Activated CD4-positive, alpha-beta T cell treated with anti-CD3 and anti-CD28 coated beads, Interleukin-2, amount 10 ng/mL, durations not matched to agents 24 days and 14 days (primary cell): Measurements from ENCODE around the gene PCYT1A. TPM values are rescaled to one million over a fixed set of nuclear protein-coding genes. Genes with fewer than 3 reads are reported as not detected.
A peak's percentile ranks its signal among the peaks of the same experiment; 100 is the strongest.
"Not testable (repeated sequence)": the region's sequence is repeated elsewhere in the genome, so short reads cannot be mapped to it uniquely, and the experiment has no call there.

Experiments
- DNase-seq: peaks from one replicate; pipeline ENCODE4 v3.0.0; 2022
- H3K27ac Mint-ChIP-seq: one replicate; pipeline ENCODE4 v1.8.0; 2022; ENCODE audit warnings: mild to moderate bottlenecking, mixed read lengths
- H3K27me3 Mint-ChIP-seq: one replicate; pipeline ENCODE4 v1.8.0; 2022; ENCODE audit warnings: mixed read lengths
- H3K36me3 Mint-ChIP-seq: one replicate; pipeline ENCODE4 v1.8.0; 2022; ENCODE audit warnings: low read depth, mild to moderate bottlenecking, mixed read lengths
- H3K4me1 Mint-ChIP-seq: one replicate; pipeline ENCODE4 v1.8.0; 2021; ENCODE audit warnings: mixed read lengths
- H3K4me3 Mint-ChIP-seq: one replicate; pipeline ENCODE4 v1.8.0; 2022; ENCODE audit warnings: mild to moderate bottlenecking, moderate library complexity, mixed read lengths
- H3K9me3 Mint-ChIP-seq: one replicate; pipeline ENCODE4 v1.8.0; 2021; ENCODE audit warnings: mixed read lengths
- intact Hi-C: fragments of 100-400 bp; cut with micrococcal nuclease; formaldehyde crosslinking; loops from one replicate; pipeline ENCODE4 v1.15.1; 2023
- total RNA-seq: library from RNA; stranded (reverse); gene quantifications from 2 replicates; pipeline ENCODE4 v1.2.3, GENCODE V29; 2022

Gene PCYT1A
- total RNA-seq, 1 donor from 2014 or later, result 56.0 TPM

- intact Hi-C loops, result loop anchor here (1.0 to 5.0 kb wide), 2 partner anchors 10 to 293 kb away; partner anchors contain the start of gene RNF168
- H3K4me3 Mint-ChIP-seq, result peak overlapping the region; percentile 82
Observed at GRCh38 chr3:196208942-196209695, 78.4 kb downstream of the PCYT1A start.

GRCh38 chr3:196207833-196208607 is 79.5 kb downstream of the PCYT1A start:
- Mint-ChIP-seq H3K4me1 (peaks cover 16% of the 10 kb centered on the region), H3K36me3 (no peaks in the 10 kb centered on the region), H3K27me3 (peaks cover 28% of the 10 kb centered on the region), H3K9me3 (no peaks in the 10 kb centered on the region), H3K27ac (peak overlapping the region; percentile 18), H3K4me3 (peak overlapping the region; percentile 82)
- intact Hi-C loops, result loop anchor here (1.0 to 5.0 kb wide), 2 partner anchors 11 to 294 kb away; partner anchors contain the start of gene RNF168
- peak; percentile 85 for DNase-seq

More at GRCh38 chr3:196208942-196209695, 78.4 kb downstream of the PCYT1A start:
- no peak for DNase-seq
- H3K9me3 Mint-ChIP-seq, result no peaks in the 10 kb centered on the region
- peaks cover 18% of the 10 kb centered on the region for H3K27me3 Mint-ChIP-seq
- no peak overlapping the region for H3K27ac Mint-ChIP-seq
- H3K4me1 Mint-ChIP-seq, result peaks cover 12% of the 10 kb centered on the region
- H3K36me3 Mint-ChIP-seq, result no peaks in the 10 kb centered on the region

- intact Hi-C loops, result loop anchor here (5.0 kb wide), 1 partner anchor 295 kb away; the partner anchor contains the start of gene RNF168
- Mint-ChIP-seq H3K27me3 (peaks cover 30% of the 10 kb centered on the region), H3K27ac (peak overlapping the region; percentile 20), H3K4me3 (peak overlapping the region; percentile 82), H3K36me3 (no peaks in the 10 kb centered on the region), H3K9me3 (no peaks in the 10 kb centered on the region), H3K4me1 (peaks cover 16% of the 10 kb centered on the region)
- DNase-seq, result peak; percentile 76
Observed at GRCh38 chr3:196207159-196207832, 80.2 kb downstream of the PCYT1A start.

GRCh38 chr3:196205442-196206205 is 81.9 kb downstream of the PCYT1A start:
- H3K27me3 Mint-ChIP-seq, result peaks cover 30% of the 10 kb centered on the region
- not testable (repeated sequence) for H3K4me3 Mint-ChIP-seq, DNase-seq, H3K27ac Mint-ChIP-seq, H3K9me3 Mint-ChIP-seq, H3K36me3 Mint-ChIP-seq
- intact Hi-C loops, result loop anchor here (5.0 kb wide), 1 partner anchor 297 kb away; the partner anchor contains the start of gene RNF168
- peaks cover 16% of the 10 kb centered on the region for H3K4me1 Mint-ChIP-seq

GRCh38 chr3:196203846-196204245 is 83.7 kb downstream of the PCYT1A start:
- no peaks in the 10 kb centered on the region for H3K36me3 Mint-ChIP-seq
- H3K9me3 Mint-ChIP-seq, result no peaks in the 10 kb centered on the region
- no peak overlapping the region for H3K27ac Mint-ChIP-seq
- H3K4me3 Mint-ChIP-seq, result no peak overlapping the region
- DNase-seq, result no peak
- intact Hi-C loops, result no loop called here
- H3K4me1 Mint-ChIP-seq, result peaks cover 18% of the 10 kb centered on the region
- H3K27me3 Mint-ChIP-seq, result peaks cover 30% of the 10 kb centered on the region

GRCh38 chr3:196202516-196202970 is 85.0 kb downstream of the PCYT1A start:
- DNase-seq, result no peak
- Mint-ChIP-seq H3K36me3 (no peaks in the 10 kb centered on the region), H3K4me1 (peaks cover 14% of the 10 kb centered on the region), H3K4me3 (no peak overlapping the region), H3K27me3 (peaks cover 29% of the 10 kb centered on the region), H3K9me3 (no peaks in the 10 kb centered on the region), H3K27ac (peak overlapping the region; percentile 54)
- intact Hi-C loops, result no loop called here

GRCh38 chr3:196198771-196199753 is 88.5 kb downstream of the PCYT1A start:
- Mint-ChIP-seq H3K36me3 (no peaks in the 10 kb centered on the region), H3K4me3 (no peak overlapping the region), H3K27ac (no peak overlapping the region), H3K4me1 (peaks cover 13% of the 10 kb centered on the region), H3K9me3 (no peaks in the 10 kb centered on the region), H3K27me3 (peaks cover 12% of the 10 kb centered on the region)
- DNase-seq, result no peak
- intact Hi-C loops, result no loop called here

- intact Hi-C loops, result no loop called here
- DNase-seq, result no peak
- Mint-ChIP-seq H3K9me3 (no peaks in the 10 kb centered on the region), H3K4me3 (no peak overlapping the region), H3K4me1 (peaks cover 15% of the 10 kb centered on the region), H3K27me3 (peaks cover 4% of the 10 kb centered on the region), H3K27ac (no peak overlapping the region), H3K36me3 (no peaks in the 10 kb centered on the region)
Observed at GRCh38 chr3:196198081-196198675, 89.3 kb downstream of the PCYT1A start.

GRCh38 chr3:196197524-196197923 is 90.0 kb downstream of the PCYT1A start:
- Mint-ChIP-seq H3K27me3 (no peaks in the 10 kb centered on the region), H3K27ac (no peak overlapping the region), H3K36me3 (no peaks in the 10 kb centered on the region), H3K9me3 (no peaks in the 10 kb centered on the region), H3K4me3 (no peak overlapping the region), H3K4me1 (peaks cover 21% of the 10 kb centered on the region)
- DNase-seq, result no peak
- intact Hi-C loops, result loop anchor here (2.0 kb wide), 1 partner anchor 347 kb away; no protein-coding TSS in a partner anchor

- H3K9me3 Mint-ChIP-seq, result no peaks in the 10 kb centered on the region
- intact Hi-C loops, result loop anchor here (1.0 to 2.0 kb wide), 3 partner anchors 122 to 345 kb away; no protein-coding TSS in a partner anchor
- no peaks in the 10 kb centered on the region for H3K27me3 Mint-ChIP-seq
- H3K4me1 Mint-ChIP-seq, result peaks cover 33% of the 10 kb centered on the region
- no peak for DNase-seq
- no peak overlapping the region for H3K27ac Mint-ChIP-seq
- no peak overlapping the region for H3K4me3 Mint-ChIP-seq
- no peaks in the 10 kb centered on the region for H3K36me3 Mint-ChIP-seq
Observed at GRCh38 chr3:196195664-196196265, 91.8 kb downstream of the PCYT1A start.

- no peaks in the 10 kb centered on the region for H3K36me3 Mint-ChIP-seq
- peak overlapping the region; percentile 62 for H3K27ac Mint-ChIP-seq
- H3K4me1 Mint-ChIP-seq, result peaks cover 36% of the 10 kb centered on the region
- DNase-seq, result peak; percentile 57
- intact Hi-C loops, result no loop called here
- H3K4me3 Mint-ChIP-seq, result no peak overlapping the region
- H3K27me3 Mint-ChIP-seq, result no peaks in the 10 kb centered on the region
- H3K9me3 Mint-ChIP-seq, result no peaks in the 10 kb centered on the region
Observed at GRCh38 chr3:196194542-196194915, 93.0 kb downstream of the PCYT1A start.
